HG02884 (cell line): ENCODE measurements around the gene GPR87.
A peak's percentile ranks its signal among the peaks of the same experiment; 100 is the strongest.

Experiments used
- ATAC-seq: cut with Tn5 transposase; IDR thresholded peaks from one replicate; pipeline ENCODE4 v1.9.1; 2021; ENCODE audit warnings: mild to moderate bottlenecking, moderate library complexity; ENCODE audit not compliant: unreplicated experiment

Gene GPR87

DNA sequence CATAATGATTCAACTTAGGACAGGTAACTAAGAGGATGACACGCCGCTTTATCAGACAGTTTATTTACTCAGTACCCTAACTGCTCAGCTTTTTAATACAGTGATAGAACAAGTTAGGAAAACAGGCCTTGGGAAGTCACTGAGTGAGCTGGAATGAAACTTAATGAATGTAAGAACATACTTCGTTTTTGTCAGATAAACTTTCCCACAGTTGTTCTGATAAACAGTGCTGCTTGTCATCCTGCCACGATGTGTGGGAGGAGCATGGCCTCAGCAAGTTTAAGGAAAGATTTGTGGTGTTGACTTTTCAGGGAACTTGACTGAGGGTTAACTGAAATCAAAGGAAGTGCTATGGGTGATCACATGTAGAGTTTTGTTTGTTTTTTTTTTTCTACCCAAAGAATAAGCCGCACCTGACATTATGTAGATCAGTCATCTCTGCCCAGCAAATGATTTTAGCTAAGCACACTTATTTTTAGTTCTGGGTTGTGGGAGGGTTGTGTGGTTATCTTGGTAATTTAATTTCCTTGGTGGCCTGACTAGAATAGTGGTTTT lies 32.6 kb downstream of the GPR87 start:
- no peak for ATAC-seq

DNA sequence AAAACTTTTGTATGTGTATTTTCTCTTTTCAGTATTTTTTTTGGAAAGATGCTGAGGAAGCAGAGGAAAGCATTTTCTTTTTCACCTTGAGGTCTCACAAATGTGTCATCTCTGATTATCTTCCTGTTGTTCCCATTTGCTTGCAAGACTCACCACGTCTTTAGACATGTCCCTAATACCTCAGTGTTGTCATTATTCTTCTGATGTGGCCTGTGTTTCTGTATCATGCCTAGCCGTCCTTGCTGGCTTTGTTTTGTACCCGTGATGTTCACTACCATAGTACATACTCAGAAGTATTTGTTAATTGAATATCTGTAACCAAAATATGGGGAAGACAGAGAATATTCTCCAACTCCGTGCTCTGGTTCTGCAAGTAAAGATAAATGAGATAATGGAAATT lies 33.2 kb downstream of the GPR87 start:
- no peak for ATAC-seq

DNA sequence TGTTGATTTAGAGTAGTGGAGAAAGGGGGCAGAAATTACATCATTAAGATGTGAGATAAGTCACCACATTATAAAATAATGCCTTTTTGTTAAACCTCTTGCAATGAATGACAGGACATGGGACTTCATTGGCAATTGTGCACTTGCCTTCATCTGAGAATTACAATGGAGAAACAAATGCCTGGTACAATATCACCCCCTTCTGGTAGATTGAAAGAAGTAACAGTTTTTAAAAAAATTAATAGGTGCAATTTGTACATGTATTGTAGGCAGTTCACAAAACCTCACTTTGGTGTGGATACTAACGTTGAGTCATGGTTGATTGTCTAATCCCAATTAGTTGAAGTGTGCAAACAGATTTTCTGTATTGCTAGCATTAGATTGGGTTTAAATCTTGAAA lies 33.7 kb downstream of the GPR87 start:
- ATAC-seq, result peak; percentile 35

DNA sequence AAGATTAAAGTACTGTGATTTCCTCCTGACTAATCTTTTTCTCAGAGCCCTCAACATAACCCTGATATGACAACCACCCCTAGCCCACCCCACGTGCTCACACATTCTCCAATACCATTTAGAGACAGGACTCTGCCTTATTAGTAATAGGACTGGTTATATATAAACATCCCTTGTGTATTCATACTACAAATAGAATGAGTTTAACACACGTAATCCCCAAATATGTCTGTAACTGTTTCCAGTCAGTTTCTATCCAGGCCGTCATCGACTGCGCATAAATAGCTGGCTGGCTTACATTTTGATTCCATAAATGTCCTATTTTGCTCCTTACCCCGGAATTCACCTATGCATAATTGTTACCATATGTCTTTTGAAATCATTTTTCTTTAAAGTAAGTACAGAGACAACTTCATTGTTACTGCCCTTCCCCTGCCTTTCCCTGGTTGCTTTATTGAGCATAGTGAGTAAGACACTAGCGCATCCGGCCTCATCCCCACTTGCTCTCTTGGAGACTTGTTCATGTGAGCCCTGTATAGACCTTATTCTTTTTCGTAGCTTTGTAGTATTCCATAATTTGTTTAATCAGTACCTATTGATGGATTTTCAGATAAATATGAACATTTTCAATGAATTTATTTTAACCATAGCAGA lies 34.8 kb downstream of the GPR87 start:
- no peak for ATAC-seq

DNA sequence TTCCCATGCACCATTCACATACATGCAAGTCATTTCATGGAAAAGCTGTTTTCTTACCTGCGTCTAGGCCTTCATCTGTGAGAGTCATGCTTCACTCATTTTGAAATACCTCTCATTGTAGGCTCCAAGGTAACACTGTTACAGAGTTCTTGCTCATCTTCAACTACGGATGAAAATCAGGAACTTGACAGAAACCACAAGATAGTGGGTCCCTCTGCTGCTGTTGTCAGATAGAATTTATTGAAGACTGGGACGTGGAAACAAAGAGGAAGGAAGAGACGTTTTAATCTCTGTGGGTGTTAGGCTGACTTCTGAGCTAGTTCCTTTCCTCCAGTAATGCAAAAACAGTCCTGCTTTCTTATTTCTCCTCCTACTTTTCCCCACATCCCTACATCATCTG lies 38.4 kb downstream of the GPR87 start, which contains the start of gene P2RY14:
Gene P2RY14, minus strand, starts transcription at position 313 of the 400 bp plus-strand sequence. CDS start 64,226 bp downstream, outside the sequence.
- no peak for ATAC-seq

DNA sequence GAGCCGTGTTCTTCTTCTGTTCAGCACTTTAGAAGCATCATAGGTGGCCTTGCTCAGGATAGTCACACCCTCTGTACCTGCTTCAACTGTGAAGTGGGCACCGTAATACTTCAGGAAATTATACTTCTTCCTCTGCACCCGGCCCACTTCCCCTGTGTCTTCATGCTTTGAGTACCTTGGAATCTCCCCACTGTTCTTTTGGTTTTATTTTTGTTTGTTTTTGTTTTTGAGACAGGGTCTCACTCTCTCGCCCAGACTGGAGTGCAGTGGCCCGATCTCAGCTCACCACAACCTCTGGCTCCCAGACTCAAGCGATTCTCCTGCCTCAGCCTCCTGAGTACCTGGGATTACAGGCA lies 40.0 kb downstream of the GPR87 start:
- peak; percentile 57 for ATAC-seq

DNA sequence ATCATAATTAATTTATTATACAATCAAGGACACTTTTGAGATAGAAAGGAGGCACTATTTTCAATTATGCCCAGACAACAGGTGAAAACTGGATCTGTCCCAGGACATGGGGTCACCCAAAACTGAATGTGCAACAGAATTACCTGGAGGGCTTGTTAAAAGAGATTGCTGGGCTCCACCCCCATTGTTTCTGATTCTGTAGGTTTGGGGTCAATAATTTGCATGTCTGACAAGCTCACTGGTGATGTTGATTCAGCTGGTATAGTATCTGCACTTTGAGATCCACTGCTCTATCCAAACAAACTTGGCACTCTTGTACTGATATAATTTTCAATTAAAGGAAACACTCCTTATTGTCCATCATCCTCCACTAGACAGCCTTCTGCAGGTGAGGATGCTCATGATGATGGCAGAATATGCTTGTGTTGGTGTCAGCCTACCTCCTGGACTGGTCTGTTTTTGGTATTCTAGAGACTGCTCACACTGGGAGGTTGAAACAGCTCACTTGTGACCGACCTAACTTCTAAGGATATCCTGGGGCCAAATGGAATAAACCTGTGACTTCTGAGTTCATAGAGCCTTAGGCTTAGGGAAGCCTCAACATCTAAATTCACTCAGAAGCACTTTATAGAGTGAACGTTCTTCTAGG lies 40.5 kb downstream of the GPR87 start:
- peak; percentile 7 for ATAC-seq

DNA sequence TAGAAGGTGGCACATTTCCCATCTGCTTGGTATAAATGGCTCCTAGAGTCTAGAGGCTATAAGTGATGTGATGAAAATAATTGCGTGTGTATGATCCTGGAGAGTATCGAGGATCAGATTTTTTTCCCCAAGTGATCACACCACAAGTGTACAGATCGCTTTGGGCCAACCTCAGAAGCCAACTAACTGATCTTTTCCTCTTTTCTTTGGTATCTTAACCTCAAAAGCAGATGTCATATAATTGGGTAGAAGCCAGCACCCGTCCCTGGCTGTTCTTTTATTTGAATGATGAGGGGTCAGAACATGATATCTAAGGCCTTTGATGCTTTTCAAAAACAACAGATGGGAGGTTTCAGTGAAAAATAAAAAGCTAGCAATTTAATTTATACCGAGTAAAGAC lies 41.5 kb downstream of the GPR87 start:
- ATAC-seq, result no peak

DNA sequence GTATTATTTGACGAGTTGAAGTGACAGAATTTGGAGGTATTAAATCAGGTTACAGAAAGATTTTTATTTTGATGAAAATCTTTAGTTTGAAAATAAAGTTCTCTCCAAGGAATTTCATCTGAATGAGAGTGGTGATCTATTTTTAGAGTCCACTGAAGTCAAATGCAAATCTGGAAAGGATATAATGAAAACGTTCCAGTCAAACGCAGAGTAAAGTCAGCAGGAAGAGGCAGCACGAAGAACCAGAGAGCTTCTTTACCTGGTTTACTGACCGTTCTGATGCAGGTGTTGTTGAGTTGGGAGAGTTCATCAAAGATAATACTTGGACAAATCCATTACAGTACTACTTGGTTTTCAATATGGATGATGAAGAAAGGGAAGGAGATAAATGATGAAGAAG lies 47.0 kb downstream of the GPR87 start:
- no peak for ATAC-seq

DNA sequence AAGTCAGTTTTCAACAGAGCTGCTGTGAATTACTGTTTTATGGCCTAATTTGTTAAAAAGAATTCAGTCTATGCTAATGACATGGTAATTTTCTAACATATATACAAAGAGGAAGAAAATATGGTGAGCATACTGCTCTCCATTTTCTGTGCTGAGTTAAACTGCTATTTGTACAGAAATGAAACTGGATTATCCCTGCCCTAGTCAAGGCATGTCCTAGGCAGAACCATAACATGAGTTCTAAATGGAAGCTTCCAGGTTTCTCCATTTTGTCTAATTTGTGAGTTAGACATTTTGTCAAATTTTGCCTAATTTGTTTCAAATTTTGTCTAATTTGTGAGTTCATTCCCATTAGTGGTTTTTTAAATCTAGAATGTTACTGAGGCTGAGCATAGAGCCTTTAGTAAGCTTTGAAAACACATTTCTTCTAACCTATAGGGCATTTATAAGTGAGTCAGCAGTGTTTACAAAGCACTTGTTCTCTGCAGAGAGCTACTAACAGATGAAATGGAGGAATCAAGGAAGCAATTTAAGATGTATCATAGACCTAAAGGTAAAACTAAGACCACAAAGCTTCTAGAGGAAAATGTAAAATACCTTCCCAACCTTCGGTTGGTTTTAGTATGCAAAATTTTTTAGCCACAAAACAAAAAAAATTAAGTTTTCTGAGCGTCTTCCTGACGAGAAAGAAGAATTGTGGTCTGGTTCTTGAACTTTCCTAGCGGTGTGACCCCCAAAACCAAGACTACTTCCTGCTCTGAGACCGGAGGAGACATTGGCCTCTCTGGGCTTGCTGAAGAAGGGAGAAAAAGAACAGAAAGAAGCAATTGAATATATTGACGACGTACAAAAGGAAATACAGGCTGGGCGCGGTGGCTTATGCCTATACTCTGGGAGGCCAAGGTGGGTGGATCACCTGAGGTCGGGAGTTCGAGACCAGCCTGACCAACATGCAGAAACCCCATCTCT lies 48.1 kb downstream of the GPR87 start:
- peak; percentile 53 for ATAC-seq

DNA sequence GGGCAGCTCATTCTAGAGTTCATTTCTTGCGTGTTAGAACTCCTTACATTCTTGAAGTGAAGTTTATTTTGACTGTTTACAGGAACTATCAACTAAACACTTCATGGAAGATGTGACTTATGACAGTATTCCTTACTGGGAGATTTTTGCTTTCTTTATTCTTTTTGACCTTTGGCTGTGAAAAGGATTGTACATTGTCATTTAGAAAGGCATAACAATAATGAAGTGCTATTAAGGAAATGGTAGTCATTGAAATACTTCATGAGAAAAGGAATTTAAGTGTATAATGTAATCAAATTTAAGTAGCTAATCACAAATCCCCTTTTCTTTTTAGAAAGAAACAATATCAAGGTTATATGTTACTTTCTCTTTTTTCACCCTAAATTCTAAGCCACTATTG lies 49.6 kb downstream of the GPR87 start:
- ATAC-seq, result no peak

DNA sequence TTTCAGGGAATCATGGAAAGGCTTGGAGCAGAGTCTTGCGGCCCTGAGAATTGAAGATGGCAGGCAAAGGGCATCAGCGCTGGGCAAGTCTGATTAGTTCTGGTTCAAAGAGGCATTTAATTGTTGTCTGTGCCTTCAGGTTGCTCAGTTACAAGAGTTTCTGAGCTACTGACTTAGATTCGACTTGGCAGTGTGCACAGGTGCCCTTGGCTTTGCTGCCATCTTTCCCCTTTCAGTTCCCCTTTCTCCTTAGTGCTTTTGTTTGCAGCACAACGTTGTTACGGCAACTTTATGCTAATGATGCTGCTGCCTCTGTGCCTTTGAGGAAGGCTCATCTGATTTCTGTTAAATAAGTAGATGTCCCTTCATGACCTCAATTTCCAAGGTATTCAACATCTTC lies 50.8 kb downstream of the GPR87 start:
- ATAC-seq, result peak; percentile 93

DNA sequence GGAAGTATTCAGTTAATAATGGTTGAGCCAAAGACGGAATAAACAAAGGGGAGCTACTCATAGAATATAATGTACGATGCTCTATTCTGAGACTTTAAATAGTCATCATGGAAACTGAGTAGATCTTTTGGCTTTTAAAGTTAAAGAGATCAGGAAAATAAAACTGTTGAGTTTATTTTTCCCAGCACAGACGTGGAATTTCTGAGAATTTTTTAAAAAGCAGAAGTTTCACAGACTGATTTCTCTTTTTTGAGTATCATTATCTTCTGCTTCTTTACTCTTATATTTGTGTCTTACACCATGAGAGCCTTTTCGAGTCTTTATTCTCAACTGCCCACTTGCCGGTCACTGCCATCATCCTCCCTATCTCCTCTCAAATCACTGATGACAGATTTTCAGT lies 51.5 kb downstream of the GPR87 start:
- no peak for ATAC-seq

DNA sequence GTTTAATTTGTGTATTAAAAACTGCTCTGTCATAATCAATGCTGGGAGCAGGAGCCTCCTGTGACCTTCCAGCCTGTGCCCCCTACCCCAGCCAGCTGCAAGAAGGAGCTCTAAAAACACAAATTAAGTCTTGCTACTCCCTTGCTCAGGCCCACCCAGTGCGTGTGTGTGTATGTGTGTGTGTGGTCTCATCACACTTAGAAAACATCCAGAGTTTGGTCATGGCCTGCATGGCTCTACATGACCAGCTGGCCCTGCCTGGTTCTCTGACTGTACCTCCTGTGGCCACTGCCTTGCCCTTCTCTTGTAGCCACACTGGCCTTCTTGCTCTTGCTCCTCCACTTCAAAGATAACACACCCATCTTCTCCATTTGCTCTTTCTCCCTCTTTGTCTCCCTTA lies 52.0 kb downstream of the GPR87 start:
- ATAC-seq, result no peak

DNA sequence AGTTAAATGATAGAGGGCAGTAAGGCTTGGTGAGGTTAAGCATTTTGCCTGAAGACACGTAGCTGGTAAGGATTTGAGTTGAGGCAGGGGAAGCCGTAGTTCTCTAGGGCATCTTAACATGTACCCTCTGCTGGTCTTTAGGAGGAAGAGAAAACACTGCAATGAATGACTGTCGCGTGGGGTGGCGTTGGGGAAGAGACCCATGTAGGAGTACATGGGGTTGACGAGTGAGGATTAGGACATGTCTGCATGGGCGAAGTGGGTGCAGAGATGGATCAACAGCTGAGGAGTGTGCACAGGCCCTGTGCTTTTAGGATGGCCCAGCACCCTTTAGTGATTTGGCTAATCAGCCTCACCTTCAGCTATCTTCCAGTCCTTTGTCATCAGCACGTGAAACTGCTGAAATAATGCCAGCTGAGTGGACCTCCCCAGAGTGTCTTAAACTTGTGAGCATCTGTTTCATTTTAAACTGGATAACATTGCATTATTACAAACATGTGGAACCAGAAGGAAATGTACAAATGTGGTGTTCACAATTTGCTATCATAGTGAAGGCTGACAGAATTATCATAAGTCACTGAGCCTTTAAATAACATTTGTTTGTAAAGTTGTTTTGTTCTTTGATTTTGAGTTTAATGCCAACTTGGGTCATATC lies 53.6 kb downstream of the GPR87 start:
- no peak for ATAC-seq

DNA sequence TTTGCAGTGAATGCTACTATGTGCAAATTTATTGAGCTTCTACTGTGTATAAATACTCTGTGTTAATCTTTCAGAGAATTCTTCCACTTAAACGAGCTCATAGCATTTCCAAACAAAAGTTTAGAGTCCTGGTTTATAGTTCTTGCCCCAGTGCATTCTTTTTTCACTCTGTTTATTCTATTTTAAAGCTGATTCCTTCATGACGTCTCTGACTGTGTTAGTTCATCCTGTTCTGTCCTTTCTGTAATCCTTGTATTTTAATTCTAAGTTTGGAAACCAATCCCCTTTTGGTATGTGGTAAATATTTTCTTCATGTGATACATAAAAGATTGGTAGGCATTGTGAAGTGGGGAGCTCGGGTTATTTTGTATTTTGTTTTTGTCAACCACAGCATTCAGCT lies 57.0 kb downstream of the GPR87 start:
- ATAC-seq, result no peak

DNA sequence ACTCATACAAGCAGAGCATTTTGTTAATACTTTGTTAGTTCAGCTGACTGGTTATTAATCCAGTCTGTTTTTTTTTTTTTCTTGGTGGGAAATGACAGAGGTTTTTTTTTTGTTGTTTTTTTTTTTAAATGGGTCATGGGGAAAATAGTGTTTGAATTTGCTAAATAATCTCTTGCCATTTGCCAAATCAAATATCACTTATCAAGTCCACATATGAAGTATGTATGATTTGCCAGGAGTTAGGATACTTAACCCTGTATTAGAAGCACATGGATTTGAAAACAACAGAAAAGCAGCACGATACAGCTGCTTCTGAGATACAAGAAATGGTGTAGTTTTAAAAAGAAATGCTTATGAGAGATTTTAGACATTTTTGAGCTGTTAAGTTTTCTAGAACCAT lies 59.9 kb downstream of the GPR87 start:
- no peak for ATAC-seq

DNA sequence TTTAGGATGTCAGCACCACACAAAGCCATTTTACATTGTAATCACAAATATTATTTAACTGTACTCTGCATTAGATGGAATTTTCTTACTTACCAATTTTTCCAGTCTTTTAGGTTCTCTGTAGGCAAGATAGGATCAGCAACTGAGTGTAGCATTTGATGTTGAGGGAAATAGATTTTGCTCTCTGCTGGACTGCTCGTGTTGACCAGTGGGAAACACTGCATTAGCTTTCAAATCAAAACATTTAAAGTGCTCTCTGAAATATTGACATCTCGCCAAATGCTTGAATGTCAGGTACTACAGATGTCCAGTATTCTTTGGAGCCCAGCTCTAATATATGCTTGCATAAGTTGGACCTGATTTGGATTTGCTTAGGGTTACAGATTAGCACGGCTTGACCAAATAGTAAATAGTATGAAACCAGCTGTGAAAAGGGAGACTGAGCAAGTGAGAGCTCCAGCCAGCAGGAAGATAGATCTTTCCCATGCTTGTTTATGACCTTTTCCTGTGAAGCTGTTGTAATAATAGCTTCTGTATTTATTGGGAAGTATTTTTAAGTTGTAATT lies 67.8 kb downstream of the GPR87 start:
- no peak for ATAC-seq
